GM21447 (cell line): ENCODE data around the gene LHX3.

ENCODE experiments used
- ATAC-seq: cut with Tn5 transposase; IDR thresholded peaks from one replicate; pipeline ENCODE4 v1.9.1; 2021; ENCODE audit not compliant: unreplicated experiment

The LHX3 gene

GRCh38 chr9:136209786-136210185 is 4.9 kb upstream of the LHX3 start:
- no peak for ATAC-seq

GRCh38 chr9:136209232-136209631 is 4.3 kb upstream of the LHX3 start:
- ATAC-seq, result no peak

GRCh38 chr9:136208675-136209074 is 3.7 kb upstream of the LHX3 start:
- no peak for ATAC-seq

GRCh38 chr9:136207616-136208015 is 2.7 kb upstream of the LHX3 start:
- ATAC-seq, result no peak

GRCh38 chr9:136206602-136207275 is 1.8 kb upstream of the LHX3 start:
- no peak for ATAC-seq

GRCh38 chr9:136205707-136205992 is 722 bp upstream of the LHX3 start:
- ATAC-seq, result no peak

GRCh38 chr9:136204145-136204805 is 653 bp downstream of the LHX3 start:
- ATAC-seq, result no peak

- no peak for ATAC-seq
Observed at GRCh38 chr9:136203408-136204144, 1.4 kb downstream of the LHX3 start.

- no peak for ATAC-seq
Observed at GRCh38 chr9:136202454-136203407, 2.2 kb downstream of the LHX3 start.

- no peak for ATAC-seq
Observed at GRCh38 chr9:136201609-136202453, 3.1 kb downstream of the LHX3 start.

- no peak for ATAC-seq
Observed at GRCh38 chr9:136201174-136201573, 3.8 kb downstream of the LHX3 start.

- ATAC-seq, result no peak
Observed at GRCh38 chr9:136200424-136200823, 4.5 kb downstream of the LHX3 start.

- ATAC-seq, result no peak
Observed at GRCh38 chr9:136199391-136200288, 5.3 kb downstream of the LHX3 start.

- ATAC-seq, result no peak
Observed at GRCh38 chr9:136198605-136199083, 6.3 kb downstream of the LHX3 start.

GRCh38 chr9:136197930-136198604 is 6.9 kb downstream of the LHX3 start:
- ATAC-seq, result no peak

GRCh38 chr9:136197084-136197875 is 7.6 kb downstream of the LHX3 start:
- ATAC-seq, result no peak

GRCh38 chr9:136196404-136197083 is 8.4 kb downstream of the LHX3 start:
- no peak for ATAC-seq
